Tibial nerve (tissue), 3 donors: ENCODE measurements around the gene PRSS22.

ENCODE experiments used
- POLR2A ChIP-seq, 2 donors: fragments of 450-650 bp; IDR thresholded peaks; one replicate each; pipeline ENCODE4 v1.6.1; 2017; ENCODE audit warnings: antibody characterized with exemption in 2 of 2, mild to moderate bottlenecking in 2 of 2, moderate library complexity in 2 of 2
- TF ChIP-seq, protein P1 (sequence below), 5 experiments: fragments of 200-600 bp in 3 of 5; fragments of 450-650 bp in 2 of 5; sonication (generic) in 3 of 5; IDR thresholded peaks; one replicate each; pipeline ENCODE4 v1.5.1; 2016 to 2019; ENCODE audit warnings: antibody characterized with exemption in 5 of 5, mild to moderate bottlenecking in 3 of 5, moderate library complexity in 2 of 5

DNA sequence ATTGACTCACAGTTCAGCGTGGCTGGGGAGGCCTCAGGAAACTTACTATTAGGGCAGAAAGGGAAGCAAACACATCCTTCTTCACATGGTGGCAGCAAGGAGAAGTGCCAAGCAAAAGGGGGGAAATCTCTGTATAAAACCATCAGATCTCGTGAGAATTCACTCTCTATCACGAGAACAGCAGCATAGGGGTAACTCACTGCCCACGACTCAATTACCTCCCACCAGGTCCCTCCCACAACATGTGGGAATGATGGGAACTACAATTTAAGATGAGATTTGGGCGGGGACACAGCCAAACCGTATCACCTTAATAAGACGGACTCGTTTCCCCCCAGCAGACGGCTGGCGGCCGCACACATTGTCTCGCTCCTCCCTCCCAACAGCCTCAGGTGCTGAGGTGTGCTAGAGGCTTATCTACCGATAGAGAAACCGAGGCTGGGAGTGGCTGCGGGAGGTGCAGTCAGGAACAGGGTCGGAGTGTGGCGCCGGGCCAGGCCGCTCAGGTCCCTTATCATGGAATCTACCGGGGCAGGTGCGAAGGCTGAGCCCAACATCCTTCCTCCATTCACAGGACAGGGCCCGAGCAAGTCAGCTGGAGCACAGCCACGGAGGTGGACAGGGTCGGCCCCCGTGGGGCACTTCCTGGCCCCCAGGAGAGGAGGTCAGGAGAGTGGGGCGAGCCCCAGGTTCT lies 32.8 kb downstream of the PRSS22 start:
- TF ChIP-seq, protein P1, sequence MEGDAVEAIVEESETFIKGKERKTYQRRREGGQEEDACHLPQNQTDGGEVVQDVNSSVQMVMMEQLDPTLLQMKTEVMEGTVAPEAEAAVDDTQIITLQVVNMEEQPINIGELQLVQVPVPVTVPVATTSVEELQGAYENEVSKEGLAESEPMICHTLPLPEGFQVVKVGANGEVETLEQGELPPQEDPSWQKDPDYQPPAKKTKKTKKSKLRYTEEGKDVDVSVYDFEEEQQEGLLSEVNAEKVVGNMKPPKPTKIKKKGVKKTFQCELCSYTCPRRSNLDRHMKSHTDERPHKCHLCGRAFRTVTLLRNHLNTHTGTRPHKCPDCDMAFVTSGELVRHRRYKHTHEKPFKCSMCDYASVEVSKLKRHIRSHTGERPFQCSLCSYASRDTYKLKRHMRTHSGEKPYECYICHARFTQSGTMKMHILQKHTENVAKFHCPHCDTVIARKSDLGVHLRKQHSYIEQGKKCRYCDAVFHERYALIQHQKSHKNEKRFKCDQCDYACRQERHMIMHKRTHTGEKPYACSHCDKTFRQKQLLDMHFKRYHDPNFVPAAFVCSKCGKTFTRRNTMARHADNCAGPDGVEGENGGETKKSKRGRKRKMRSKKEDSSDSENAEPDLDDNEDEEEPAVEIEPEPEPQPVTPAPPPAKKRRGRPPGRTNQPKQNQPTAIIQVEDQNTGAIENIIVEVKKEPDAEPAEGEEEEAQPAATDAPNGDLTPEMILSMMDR (IDR thresholded peaks at IDR 0.05), result no peak
- no peak for TF ChIP-seq POLR2A (IDR thresholded peaks at IDR 0.05)
